NCI-H1048 (cell line): ENCODE data around the gene GALR2.
"Not testable (repeated sequence)": the region's sequence is repeated elsewhere in the genome, so short reads cannot be mapped to it uniquely, and the experiment has no call there.

ENCODE experiments used
- DNase-seq: peaks from one replicate; lab custom pipeline; 2025; lab: John Stamatoyannopoulos, UW

GALR2 gene

GRCh38 chr17:76050538-76051467 is 23.8 kb upstream of the GALR2 start:
- no peak for DNase-seq

GRCh38 chr17:76051561-76051960 is 23.0 kb upstream of the GALR2 start:
- DNase-seq = no peak

- DNase-seq = no peak
Measured at GRCh38 chr17:76053246-76054111, 21.1 kb upstream of the GALR2 start.

- no peak for DNase-seq
Measured at GRCh38 chr17:76054112-76054476, 20.5 kb upstream of the GALR2 start.

- DNase-seq = no peak
Measured at GRCh38 chr17:76056882-76057281, 17.7 kb upstream of the GALR2 start.

- not testable (repeated sequence) for DNase-seq
Measured at GRCh38 chr17:76058264-76058663, 16.3 kb upstream of the GALR2 start.

- no peak for DNase-seq
Measured at GRCh38 chr17:76063875-76064546, 10.6 kb upstream of the GALR2 start.

- DNase-seq = no peak
Measured at GRCh38 chr17:76065775-76066174, 8.8 kb upstream of the GALR2 start.

- no peak for DNase-seq
Measured at GRCh38 chr17:76071531-76072147, 2.9 kb upstream of the GALR2 start.

- peak; percentile 72 for DNase-seq
Measured at GRCh38 chr17:76072148-76072858, 2.3 kb upstream of the GALR2 start, which contains the start of gene SRP68. SRP68 (minus strand) TSS chr17:76072517; CDS start chr17:76072491, 26 bp downstream.

- DNase-seq = no peak
Measured at GRCh38 chr17:76075364-76076145, 974 bp downstream of the GALR2 start.

GRCh38 chr17:76076146-76076764 is 1.7 kb downstream of the GALR2 start:
- no peak for DNase-seq

- DNase-seq = no peak
Measured at GRCh38 chr17:76076765-76077583, 2.4 kb downstream of the GALR2 start.

- no peak for DNase-seq
Measured at GRCh38 chr17:76077584-76078110, 3.1 kb downstream of the GALR2 start.

GRCh38 chr17:76078370-76078769 is 3.8 kb downstream of the GALR2 start:
- DNase-seq = not testable (repeated sequence)

GRCh38 chr17:76078860-76079534 is 4.4 kb downstream of the GALR2 start, which contains the start of gene ZACN:
ZACN (plus strand) TSS chr17:76079182; CDS start chr17:76079265, 83 bp downstream.
- DNase-seq = no peak

GRCh38 chr17:76079535-76079955 is 5.0 kb downstream of the GALR2 start:
- DNase-seq = no peak
